ENCODE results near the gene LEMD2.

DNA sequence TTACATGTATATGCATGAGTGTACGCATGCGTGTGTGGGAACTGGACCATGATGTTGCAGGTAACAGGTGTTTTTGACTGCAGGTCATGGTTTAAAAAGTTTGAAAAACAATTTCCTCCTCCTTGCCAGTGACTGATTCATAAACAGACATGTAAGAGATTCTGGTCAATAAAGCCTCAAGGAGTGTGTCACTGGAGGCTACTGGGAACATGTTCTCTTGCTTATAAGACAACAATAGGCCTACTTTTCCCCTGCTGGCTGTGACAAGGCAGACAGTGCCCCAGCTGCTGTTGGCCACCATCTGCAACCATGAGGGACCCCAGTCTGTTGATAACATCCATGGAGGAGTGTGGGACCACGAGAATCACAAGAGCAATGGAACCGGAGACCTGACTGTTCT lies 12.7 kb downstream of the LEMD2 start:
- TF ChIP-seq EZH2 (IDR thresholded peaks at IDR 0.05) (no peak), POLR2AphosphoS5 (IDR thresholded peaks at IDR 0.05; ENCODE audit: borderline replicate concordance, low read depth, low read length) (no peak)

Data from SK-N-MC (cell line).